Uterus (tissue), 4 donors: ENCODE data around the gene ASIC3. TPM values are rescaled to one million over a fixed set of nuclear protein-coding genes. Genes with fewer than 3 reads are reported as not detected.
"Not testable (repeated sequence)": the region's sequence is repeated elsewhere in the genome, so short reads cannot be mapped to it uniquely, and the experiment has no call there.

Source experiments
- DNase-seq, 2 donors: peaks; one replicate each; pipeline ENCODE4 v3.0.0-alpha.2; 2019 to 2020
- H3K27ac ChIP-seq, 2 donors: fragments of 200-600 bp; sonication (generic); 1 replicate in 1 of 2; 2 replicates in 1 of 2; pipeline ENCODE4 v1.5.1; 2016 to 2018
- H3K27me3 ChIP-seq, 2 donors: fragments of 200-600 bp; sonication (generic); one replicate each; pipeline ENCODE4 v1.5.1; 2018 to 2019; ENCODE audit warnings: control low read depth in 1 of 2
- H3K36me3 ChIP-seq, 2 donors: fragments of 200-600 bp; sonication (generic); one replicate each; pipeline ENCODE4 v1.5.1; 2019; ENCODE audit warnings: control low read depth in 1 of 2
- H3K4me1 ChIP-seq, 2 donors: fragments of 200-600 bp; sonication (generic); one replicate each; pipeline ENCODE4 v1.5.1; 2018 to 2019; ENCODE audit warnings: control low read depth in 1 of 2
- H3K4me3 ChIP-seq, 2 donors: fragments of 200-600 bp; sonication (generic); 1 replicate in 1 of 2; 2 replicates in 1 of 2; pipeline ENCODE4 v1.5.1; 2018 to 2019; ENCODE audit warnings: mild to moderate bottlenecking in 1 of 2
- H3K9me3 ChIP-seq, 2 donors: fragments of 200-600 bp; sonication (generic); one replicate each; pipeline ENCODE4 v1.5.1; 2019; ENCODE audit warnings: control low read depth in 1 of 2
- POLR2A ChIP-seq, 2 donors: fragments of 450-650 bp; IDR thresholded peaks; one replicate each; pipeline ENCODE4 v1.6.1; 2016; ENCODE audit warnings: antibody characterized with exemption in 2 of 2, mild to moderate bottlenecking in 1 of 2, moderate library complexity in 1 of 2
- intact Hi-C: fragments of 100-400 bp; cut with DNase I; formaldehyde crosslinking; loops from one replicate; pipeline ENCODE4 v1.15.1; 2023; ENCODE audit warnings: low total_unique reads
- total RNA-seq, 4 donors: library from RNA; depleted of rRNA in 3 of 4; stranded (reverse); fragments of >200 nt in 3 of 4; gene quantifications; one replicate each; pipeline versions ENCODE4 v1.1.0 to v1.2.4, GENCODE V29; 2014 to 2023
- TF ChIP-seq, protein P1 (sequence below), 4 experiments: fragments of 200-600 bp in 2 of 4; fragments of 450-650 bp in 2 of 4; sonication (generic) in 2 of 4; IDR thresholded peaks; one replicate each; pipeline ENCODE4 v1.5.1; 2016 to 2019; ENCODE audit warnings: antibody characterized with exemption in 4 of 4, mild to moderate bottlenecking in 2 of 4, moderate library complexity in 1 of 4
- donor health status: DM: yes; HTN: yes; CAD: no.

Gene ASIC3
- total RNA-seq, 4 donors from 2014 or later, result 1.0 to 16.8 (median 1.3) TPM; not detected in 1

DNA sequence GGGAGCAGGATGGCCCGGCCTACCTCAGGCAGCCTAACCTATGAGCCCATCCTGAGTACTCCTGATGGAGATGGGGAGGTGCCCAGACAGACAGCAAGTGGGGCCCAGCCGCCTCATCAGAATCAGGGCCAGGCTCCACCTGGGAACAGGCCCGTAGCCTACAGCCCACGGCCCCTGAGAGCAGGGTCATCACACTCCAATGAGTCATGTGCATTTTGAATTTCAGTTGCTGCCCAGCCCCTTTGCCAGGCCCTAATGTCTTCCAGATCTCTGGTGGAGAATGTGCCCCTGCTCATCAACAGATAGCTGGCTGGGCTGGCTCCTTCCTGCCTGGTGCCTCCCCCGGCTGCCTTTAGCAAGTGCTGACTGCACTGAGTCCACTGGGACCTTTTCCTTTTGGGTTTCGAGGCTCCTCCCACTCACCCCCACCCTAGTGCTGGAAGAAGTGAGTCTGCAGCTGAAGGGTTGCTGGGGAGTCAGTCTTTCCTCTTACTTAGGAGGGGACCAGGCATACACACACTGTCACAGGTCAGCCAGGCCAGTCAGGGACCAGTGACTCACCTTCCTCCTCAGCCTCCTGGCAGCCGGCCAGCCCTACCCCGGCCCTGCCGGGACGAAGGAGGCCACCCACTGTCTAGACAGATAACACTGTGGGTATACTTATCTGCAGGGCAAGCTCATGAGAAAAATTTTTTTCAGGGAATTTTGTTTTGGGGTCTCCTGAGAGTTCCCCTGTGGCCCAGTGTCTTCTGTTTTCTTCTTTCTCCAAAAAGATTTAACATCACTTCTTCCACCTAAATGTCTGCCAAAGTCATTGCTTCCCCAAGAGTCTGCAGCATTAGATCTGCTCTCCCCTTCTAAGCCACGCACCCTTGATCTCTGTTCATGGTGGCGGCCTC is 9.1 kb upstream of the ASIC3 start:
- no peaks in the 10 kb centered on the region for H3K36me3 ChIP-seq
- no peaks in the 10 kb centered on the region for H3K9me3 ChIP-seq
- H3K27me3 ChIP-seq, result no peaks in the 10 kb centered on the region
- no peak overlapping the region for H3K4me3 ChIP-seq
- TF ChIP-seq, protein P1, sequence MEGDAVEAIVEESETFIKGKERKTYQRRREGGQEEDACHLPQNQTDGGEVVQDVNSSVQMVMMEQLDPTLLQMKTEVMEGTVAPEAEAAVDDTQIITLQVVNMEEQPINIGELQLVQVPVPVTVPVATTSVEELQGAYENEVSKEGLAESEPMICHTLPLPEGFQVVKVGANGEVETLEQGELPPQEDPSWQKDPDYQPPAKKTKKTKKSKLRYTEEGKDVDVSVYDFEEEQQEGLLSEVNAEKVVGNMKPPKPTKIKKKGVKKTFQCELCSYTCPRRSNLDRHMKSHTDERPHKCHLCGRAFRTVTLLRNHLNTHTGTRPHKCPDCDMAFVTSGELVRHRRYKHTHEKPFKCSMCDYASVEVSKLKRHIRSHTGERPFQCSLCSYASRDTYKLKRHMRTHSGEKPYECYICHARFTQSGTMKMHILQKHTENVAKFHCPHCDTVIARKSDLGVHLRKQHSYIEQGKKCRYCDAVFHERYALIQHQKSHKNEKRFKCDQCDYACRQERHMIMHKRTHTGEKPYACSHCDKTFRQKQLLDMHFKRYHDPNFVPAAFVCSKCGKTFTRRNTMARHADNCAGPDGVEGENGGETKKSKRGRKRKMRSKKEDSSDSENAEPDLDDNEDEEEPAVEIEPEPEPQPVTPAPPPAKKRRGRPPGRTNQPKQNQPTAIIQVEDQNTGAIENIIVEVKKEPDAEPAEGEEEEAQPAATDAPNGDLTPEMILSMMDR (IDR thresholded peaks at IDR 0.05), result no peak
- TF ChIP-seq POLR2A (IDR thresholded peaks at IDR 0.05), result peak in 1 of 2 donors; percentile 35
- intact Hi-C loops, result no loop called here
- DNase-seq, result peak; percentile 74 to 92
- peak overlapping the region; percentile 79 for H3K27ac ChIP-seq
- H3K4me1 ChIP-seq, result peaks cover 7 to 11% of the 10 kb centered on the region in 2 donors

DNA sequence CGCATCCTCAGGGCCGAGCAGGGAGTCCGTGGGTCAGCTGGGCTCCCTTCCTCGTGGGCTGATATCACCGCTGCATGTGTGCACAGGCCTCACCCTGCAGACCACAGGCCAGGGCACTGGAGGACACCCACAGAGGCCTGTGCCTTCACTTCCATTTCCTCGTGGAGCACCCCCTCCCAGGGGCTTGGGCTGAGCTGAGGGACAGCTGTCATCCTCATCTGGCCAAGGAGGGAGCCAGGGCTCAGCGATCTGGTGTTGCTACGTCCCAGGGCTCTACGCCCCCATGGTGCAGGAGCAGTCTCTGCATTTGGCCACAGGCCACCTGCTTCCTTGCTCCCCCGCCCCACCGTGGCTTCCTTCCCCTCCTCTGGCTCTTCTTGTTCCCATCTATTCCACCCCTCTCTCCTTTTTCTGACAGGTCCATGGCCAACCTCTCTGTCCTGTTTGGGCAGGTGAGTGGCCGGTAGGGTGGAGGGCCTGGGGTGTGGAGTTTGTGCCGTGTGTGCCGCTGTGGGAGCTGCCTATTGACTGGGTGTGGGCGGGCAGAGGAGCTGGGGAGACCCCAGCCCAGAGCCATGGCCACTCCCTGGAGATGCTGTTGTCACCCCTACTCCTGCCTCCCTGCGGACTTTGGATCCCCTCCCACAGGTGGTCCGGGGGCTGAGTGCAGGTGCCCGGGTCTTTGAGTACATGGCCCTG is 8.3 kb upstream of the ASIC3 start:
- DNase-seq, result no peak
- H3K36me3 ChIP-seq, result no peaks in the 10 kb centered on the region
- peak overlapping the region; percentile 79 for H3K27ac ChIP-seq
- intact Hi-C loops, result no loop called here
- peaks cover 7 to 11% of the 10 kb centered on the region in 2 donors for H3K4me1 ChIP-seq
- TF ChIP-seq POLR2A (IDR thresholded peaks at IDR 0.05), result no peak
- TF ChIP-seq, protein P1 (IDR thresholded peaks at IDR 0.05), result no peak
- no peaks in the 10 kb centered on the region for H3K9me3 ChIP-seq
- no peaks in the 10 kb centered on the region for H3K27me3 ChIP-seq
- no peak overlapping the region for H3K4me3 ChIP-seq

DNA sequence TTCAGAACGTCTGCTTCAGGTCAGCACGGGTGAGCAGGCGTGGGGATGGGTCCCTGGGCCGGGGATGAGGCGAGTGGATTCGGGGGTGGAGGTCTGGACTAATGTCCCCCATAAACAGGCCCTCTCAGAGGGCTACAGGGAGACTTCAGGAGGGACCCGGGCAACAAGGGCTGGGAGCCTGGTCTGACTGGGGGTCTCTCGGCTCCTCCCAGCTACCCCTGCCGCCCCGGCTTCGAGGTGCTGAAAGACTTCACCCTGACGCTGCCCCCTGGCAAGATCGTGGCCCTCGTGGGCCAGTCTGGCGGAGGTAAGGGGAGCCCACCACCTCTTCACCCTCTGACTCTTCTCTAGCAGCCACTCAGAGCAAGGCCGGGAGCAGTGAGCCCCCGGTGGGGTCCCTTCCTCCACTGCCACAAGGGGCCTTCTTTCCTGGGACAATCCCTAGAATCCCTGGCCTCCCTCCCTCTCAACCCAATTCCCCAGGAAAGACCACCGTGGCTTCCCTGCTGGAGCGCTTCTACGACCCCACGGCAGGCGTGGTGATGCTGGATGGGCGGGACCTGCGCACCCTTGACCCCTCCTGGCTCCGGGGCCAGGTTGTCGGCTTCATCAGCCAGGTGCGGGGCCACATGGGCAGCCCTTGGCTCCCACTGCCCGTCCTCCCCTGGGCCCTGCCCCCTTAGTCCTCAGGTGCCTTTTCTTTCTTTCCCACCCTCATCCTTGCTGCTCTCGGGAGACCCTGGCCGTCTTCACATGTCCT is 7.5 kb upstream of the ASIC3 start:
- H3K27ac ChIP-seq, result no peak overlapping the region
- H3K9me3 ChIP-seq, result no peaks in the 10 kb centered on the region
- TF ChIP-seq POLR2A (IDR thresholded peaks at IDR 0.05), result no peak
- TF ChIP-seq, protein P1 (IDR thresholded peaks at IDR 0.05), result no peak
- intact Hi-C loops, result no loop called here
- peaks cover 7 to 11% of the 10 kb centered on the region in 2 donors for H3K4me1 ChIP-seq
- no peaks in the 10 kb centered on the region for H3K36me3 ChIP-seq
- H3K4me3 ChIP-seq, result no peak overlapping the region
- H3K27me3 ChIP-seq, result no peaks in the 10 kb centered on the region
- no peak for DNase-seq

DNA sequence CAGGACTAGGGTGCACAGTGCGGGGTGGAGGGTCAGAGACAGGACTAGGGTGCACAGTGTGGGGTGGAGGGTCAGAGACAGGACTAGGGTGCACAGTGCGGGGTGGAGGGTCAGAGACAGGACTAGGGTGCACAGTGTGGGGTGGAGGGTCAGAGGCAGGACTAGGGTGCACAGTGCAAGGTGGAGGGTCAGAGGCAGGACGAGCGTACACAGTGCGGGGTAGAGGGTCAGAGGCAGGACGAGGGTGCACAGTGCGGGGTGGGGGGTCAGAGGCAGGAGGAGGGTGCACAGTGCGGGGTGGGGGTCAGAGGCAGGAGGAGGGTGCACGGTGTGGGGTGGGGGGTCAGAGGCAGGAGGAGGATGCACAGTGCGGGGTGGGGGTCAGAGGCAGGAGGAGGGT is 4.9 kb upstream of the ASIC3 start:
- H3K27ac ChIP-seq, DNase-seq, H3K9me3 ChIP-seq, H3K4me3 ChIP-seq, H3K36me3 ChIP-seq, intact Hi-C loops, H3K27me3 ChIP-seq: not testable (repeated sequence)
- peaks cover 7 to 21% of the 10 kb centered on the region in 2 donors for H3K4me1 ChIP-seq

DNA sequence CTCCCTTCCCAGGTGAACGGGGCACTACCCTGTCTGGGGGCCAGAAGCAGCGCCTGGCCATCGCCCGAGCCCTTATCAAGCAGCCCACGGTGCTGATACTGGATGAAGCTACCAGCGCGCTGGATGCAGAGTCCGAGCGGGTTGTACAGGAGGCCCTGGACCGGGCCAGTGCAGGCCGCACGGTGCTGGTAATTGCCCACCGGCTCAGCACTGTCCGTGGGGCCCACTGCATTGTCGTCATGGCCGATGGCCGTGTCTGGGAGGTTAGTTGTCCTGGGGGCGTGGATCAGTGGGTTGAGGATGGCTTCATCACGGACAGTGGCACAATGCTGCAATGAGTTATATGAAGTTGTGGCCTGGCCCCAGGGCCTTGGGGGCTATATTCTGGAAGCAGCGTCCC is 4.4 kb upstream of the ASIC3 start:
- H3K9me3 ChIP-seq, result no peaks in the 10 kb centered on the region
- H3K4me3 ChIP-seq, result no peak overlapping the region
- TF ChIP-seq, protein P1 (IDR thresholded peaks at IDR 0.05), result no peak
- no peak for TF ChIP-seq POLR2A (IDR thresholded peaks at IDR 0.05)
- intact Hi-C loops, result no loop called here
- no peaks in the 10 kb centered on the region for H3K36me3 ChIP-seq
- peaks cover 7 to 16% of the 10 kb centered on the region in 2 donors for H3K4me1 ChIP-seq
- no peak for DNase-seq
- no peak overlapping the region for H3K27ac ChIP-seq
- no peaks in the 10 kb centered on the region for H3K27me3 ChIP-seq
